HG02798 (cell line): ENCODE data around the gene RNASEH2A.
A peak's percentile ranks its signal among the peaks of the same experiment; 100 is the strongest.

Experiments used
- ATAC-seq: cut with Tn5 transposase; IDR thresholded peaks from one replicate; pipeline ENCODE4 v1.9.1; 2021; ENCODE audit warnings: mild to moderate bottlenecking; ENCODE audit not compliant: unreplicated experiment, poor library complexity

The RNASEH2A gene

DNA sequence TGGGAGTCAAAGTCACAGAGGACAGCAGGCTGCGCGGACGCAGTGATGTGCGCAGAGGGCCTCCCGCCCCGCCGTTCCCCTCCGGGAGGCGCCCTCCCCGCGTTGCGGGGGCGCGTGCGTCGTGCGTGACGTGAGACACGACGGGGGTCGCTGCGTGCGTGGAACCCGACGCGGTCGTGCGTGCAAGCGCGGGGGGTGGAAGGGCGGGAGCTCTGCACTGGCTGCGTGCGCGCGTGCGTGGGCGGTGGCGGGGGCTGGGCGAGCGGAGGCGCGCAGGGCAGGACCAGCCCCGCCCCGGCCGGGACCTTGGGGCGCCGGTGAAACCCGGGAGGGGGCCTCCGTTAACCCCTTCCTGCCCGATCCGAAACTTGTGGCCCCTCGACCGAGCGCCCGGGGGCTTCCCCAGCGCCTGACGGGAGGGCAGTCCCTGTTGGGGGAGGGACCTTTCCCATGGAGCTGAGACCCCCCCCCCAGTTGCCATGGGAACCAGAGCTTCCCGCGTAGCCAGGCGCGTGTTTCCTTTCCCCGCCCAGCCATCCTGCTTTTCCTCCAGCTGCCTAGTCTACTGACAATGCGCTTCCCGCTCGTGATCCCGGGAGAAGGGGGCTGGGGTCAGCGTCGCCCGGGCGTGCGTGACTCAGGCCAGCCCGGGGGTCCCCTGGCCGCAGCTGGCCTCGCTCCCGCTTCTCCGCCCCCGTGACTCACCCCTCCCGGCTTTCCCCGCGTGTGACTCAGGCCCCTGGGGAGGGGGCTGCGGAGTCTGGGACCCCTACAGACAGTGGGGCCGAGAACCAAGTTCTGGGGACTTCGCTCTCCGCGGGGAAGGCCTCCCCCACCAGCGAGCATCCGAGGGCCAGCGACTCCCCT lies 23.7 kb upstream of the RNASEH2A start:
- peak; percentile 63 for ATAC-seq

DNA sequence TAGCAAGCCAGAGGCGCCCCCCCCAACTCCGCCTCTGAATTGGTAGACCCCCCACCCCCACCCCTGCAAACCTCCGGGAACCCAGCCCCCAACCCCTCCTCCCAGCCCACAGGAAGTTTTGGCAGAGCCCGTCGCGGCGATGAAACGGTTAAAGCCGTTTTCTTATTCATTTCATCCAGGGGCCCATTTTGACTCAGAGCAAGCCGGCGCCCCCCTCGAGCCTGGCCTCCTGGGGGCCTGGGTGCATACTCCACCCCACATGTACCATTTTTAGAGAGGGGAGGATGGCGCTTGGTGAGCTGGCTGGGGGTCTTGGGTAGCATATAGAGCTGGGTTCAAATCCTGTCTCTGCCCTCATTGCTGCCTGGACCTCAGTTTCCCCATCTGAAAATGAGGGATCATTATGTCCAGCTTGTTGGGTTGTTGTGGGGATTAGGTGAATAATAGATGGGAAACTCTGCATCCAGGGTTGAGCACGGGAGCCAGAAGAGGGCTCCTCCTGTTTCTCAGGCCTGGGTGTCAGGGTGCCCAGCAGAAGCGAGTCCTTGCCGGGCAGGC lies 23.0 kb upstream of the RNASEH2A start:
- no peak for ATAC-seq

DNA sequence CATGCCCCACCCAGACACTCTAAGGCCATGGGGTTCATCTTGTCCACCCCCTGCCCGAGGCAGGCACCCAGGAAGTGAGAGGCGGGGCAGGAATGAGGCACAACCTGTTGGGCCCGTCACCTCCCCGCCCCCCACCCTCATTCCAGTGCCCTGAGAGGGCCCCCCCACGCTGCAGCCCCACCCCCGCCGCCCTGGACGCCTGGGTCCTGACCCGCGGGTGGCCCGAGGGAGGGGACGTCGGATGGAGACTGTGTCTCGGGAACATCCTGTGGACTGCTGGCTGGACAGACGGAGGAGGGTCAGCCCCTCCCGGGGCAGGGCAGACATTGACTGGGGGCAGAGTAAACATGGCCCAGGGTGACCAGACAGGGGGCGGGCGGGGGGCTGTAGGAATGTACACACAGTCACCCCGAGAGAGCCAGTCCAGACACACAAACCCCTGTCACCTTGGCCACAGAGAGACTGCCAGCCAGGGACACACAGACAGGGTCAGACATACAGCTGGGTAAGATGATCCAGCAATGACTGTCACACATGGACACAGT lies 22.5 kb upstream of the RNASEH2A start:
- ATAC-seq, result no peak

DNA sequence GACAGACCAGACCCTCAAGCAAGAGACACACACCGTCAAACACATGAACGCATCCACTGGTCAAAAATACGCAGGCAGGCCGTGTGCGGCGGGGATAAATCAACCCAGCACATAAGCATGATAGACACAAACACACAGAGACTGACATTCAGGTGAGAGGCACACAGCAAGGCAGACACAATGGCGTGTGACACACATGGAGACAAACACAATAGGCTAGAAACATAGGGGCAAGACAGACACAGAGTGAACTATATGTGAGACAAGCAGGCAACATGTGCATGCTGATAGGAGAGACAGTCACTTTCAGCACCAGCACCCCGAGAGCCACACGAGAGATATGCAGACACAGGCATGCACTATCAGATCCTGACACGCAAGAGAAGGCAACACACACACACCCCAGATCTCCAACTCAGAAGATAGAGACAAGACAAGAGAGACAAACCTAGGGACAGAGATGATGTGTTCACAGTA lies 22.0 kb upstream of the RNASEH2A start:
- no peak for ATAC-seq

DNA sequence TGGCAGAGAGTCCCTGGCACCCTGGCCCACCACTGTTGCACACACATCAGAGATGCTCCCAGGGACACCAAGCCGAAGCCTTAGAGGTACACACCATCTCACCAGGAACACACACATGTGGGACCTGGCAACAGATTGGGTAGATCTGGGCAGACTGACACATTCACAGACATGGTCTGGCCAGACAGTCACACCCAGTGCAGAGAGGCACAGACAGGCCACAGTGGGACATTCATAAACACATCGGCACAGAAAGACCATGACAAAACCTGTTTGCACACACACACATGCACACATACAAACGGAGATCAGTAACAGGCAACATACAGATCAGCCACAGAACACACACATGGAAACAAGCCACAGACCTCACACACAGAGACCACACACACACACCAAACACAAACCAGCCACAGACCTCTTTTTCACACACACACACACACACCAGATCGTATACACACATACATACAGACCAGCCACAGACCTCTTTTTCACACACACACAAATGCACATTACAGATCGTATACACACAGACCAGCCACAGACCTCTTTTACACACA lies 21.4 kb upstream of the RNASEH2A start:
- ATAC-seq, result no peak

DNA sequence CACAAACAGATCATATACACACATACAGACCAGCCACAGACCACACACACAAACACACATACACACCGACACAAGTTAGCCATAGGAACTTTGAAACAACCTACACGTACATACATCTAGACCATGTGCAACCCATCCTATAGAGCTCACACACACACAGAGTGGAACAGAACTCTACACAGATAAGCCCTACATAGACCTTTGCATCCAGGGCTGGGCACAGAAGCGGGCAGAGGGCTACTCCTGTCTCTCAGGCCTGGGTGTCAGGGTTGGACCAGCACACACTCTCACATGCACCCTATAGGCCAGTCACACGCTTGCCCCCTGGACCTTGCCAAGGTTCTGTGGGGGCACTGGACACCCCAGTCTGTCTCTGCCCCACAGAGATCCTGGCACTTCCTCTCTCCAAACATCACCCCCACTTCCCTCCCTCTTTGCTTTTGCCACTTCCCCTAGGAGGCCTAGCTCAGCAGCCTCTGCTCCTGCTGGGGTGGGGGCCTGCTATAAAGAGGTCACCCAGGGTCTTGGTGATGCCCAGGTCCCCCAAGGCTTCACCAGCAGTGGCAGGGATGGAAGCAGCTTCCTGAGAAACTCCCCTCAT lies 20.9 kb upstream of the RNASEH2A start:
- ATAC-seq, result no peak

DNA sequence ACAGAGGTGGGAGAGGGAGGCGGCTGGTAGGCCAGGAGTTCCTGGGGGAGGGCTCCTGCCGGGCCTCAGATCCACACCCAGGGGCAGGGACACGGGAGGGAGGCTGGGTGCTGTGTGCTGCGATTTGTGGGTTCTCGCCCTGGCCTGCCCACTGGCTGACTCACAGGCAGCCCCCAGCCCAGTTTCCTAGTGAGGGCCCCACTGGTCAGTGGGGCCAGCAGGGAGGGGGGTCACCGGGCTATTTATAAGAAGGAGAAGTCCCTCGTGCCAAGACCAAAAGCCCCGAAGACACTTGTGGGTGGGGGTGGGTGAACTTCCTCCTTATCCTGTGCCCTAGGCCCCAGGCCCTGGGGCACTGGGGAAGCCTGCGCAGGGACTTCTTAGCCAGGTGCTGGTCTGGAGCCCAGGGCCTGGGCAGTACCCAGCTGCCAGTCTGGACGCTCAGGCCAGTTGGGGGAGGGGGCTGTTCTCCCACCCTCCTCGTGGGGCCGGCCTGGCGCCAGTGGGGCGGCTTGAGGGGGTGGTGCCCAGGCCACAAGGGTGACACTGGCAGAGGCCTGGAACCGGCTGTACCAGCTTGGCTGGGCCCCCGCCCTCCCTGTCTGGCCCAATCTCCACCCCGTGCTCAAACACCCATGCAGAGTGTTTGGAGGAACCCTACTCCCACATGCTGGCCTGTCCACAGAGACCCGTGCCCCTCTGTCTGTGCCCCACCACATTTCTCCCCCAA lies 20.1 kb upstream of the RNASEH2A start:
- ATAC-seq, result no peak

DNA sequence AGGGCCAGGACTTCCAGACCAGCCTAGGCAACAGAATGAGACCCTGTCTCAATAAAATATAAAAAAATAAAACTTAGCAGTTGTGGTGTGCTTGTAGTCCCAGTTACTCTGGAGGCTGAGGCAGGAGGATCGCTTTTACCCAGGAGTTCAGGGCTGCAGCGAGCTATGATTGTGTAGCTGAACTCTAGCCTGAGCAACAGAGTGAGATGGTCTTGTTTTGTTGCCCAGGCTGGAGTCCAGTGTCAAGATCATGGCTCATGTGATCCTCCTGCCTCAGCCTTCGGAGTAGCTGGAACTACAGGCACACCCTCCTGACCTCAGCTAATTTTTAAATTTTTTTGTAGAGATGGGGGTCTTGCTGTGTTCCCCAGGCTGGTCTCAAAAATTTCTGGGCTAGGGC lies 19.4 kb upstream of the RNASEH2A start:
- ATAC-seq, result no peak

DNA sequence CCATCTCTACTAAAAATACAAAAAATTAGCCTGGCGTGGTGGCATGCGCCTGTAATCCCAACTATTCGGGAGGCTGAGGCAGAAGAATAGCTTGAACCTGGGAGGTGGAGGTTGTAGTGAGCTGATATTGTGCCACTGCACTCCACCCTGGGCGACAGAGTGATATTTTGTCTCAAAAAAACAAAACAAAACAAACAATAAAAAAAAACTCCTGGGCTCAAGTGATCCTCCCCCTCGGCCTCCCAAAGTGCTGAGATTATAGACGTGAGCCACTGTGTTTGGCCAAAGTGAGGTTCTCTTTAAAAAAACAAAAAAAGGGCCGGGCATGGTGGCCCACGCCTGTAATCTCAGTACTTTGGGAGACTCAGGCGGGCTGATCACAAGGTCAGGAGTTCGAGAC lies 18.9 kb upstream of the RNASEH2A start:
- no peak for ATAC-seq

DNA sequence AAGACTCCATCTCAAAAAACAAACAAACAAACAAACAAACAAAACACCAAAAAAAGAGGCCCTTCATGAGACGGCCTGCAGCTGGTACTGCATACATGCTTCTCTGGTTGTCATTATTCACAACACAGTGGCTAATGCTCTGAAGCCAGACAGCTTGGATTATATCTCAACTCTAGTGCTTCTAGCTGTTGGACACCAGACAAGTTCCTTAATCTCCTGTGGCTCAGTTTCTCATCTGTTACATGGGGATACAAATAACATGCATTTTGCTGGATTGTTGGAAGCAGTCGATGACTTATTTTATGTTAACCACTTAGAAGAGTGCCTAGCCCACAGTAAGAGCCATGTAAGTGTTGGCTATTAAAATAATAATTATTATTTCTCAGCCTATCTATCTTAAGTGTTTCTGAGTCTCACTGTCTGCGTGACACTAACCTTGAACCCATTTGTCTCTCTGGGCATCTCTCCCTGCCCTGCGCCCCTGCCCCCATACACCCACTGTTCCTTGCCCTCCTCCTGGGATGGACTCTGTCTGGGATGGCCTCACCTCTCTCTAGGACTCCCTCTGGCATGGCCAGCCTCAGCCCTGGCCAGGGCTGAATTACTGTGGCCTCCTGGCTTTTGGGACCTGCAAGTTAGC lies 18.2 kb upstream of the RNASEH2A start:
- ATAC-seq, result no peak

DNA sequence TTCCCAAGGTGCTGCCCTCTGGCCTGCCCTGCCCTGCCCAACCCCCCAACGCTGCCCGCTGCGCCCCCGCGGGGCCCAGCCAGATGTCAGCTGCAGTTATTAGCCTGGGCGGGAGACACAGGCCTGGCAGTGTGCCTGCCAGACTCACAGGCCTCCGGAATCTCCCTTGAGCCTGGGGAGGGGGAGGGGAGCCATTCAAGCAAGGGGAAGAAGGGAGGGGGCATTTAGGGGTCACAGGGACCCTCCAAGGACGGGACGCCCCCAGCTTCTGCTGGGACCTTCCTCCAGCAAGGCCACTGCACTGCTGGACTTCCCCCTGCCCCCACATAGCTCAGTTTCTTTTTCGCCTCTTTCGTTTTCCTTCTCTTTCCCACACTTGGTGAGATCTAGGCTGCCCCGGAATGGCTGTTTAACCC lies 17.7 kb upstream of the RNASEH2A start:
- no peak for ATAC-seq

DNA sequence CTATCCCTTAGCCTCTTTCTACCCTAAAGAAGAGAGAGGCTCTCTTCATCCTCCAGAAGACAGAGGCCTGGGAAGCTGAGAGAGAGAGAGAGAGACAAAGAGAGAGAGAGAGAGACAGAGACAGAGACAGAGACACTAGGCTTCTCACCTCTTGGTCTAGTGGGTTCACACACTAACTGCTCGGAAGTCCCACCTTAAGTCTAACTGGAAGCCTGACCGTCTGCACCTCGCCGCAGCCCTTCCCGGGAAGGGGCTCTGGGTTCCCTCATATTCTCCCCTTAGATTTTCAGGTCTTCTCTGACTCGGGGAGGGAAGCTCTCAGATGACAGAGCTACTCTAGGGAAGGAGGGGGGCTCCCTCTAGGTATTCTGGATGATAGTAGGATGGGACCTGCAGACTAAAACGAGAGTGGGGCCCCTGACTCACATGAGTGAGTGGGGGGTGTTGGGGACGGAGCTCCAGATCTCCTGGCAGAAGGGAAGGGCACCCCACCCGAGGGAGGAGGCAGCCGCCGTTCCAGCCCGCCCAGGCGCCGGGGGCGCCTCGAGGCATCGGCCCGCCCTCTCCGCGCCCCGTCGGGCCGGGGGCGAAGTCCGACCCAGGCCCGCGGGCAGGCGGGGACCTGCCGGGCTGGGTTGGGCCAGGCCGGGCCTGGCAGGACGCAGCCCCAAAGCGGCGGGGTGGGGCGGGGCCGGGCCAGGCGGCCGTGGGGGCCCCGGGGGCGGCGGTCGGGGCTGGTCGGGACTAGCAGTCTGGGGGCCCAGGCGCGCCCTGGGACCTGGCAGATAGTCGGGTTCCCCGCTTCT lies 17.1 kb upstream of the RNASEH2A start:
- ATAC-seq, result no peak

DNA sequence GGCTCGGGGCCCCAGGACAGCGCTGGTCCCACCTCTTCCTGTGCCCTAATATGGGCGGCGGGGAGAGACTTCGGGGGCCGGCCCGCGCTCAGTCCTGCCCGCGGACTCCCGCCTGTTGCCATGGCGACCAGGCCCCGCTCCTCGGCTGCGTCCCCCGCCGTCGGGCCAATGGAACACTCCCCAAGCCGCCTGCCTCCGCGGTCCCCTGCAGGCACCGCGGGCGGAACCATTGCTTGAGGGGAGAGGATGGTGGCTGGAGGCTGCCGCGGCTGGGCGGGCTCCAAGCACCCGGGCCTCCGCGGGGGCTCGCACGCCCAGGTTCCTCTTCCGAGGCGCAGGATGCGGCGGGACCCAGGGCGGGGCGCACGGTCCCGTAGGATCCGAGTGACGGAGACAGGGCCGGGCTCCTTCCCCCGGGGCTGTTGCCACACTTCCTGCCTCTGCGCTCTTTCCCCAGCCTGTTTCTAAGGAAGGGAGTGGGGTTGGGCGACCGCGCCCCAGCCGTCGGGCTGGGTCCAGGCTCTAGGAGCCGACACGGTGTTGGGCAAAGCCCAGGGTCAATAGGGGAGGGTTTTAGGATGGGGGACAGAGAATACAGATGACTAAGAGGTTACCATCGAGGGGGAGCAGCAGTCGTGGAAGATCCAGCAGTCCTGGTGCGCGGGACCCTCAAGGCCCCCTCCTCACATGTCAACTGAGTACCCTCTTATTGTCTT lies 16.3 kb upstream of the RNASEH2A start:
- ATAC-seq, result peak; percentile 48

DNA sequence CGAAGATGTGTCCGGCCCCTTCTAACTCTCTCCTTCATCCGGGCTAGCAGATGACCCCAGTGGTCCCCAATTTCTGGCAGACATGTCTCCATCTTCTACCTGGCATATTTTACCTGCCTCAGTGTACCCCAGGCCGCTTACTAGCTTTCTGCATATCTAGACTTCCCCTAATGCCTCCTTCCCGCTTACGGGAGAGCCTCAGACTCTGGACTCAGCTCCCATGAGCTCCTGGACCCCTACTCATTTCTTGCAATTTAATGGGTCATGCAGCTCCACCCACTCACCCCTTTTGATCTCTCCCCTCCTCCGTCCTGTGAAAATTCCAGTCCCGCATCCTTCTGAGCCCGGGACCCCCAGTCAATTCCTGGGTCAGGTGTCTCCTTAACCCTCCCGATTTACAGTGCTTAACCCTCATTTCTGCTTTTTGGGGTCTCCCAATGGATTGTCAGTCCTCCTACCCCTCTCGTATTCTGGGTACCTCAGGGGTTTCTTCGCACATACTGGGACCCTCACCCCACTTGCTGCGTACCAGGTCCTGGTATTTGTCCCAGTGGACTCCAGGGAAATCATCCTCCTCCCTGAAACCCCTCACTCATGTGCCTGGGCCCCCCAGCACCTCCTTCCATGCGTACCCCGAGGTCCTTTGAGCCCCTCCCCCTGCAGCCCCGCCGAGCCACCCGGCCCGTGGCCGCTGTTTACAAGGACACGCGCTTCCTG lies 15.6 kb upstream of the RNASEH2A start:
- ATAC-seq, result no peak

DNA sequence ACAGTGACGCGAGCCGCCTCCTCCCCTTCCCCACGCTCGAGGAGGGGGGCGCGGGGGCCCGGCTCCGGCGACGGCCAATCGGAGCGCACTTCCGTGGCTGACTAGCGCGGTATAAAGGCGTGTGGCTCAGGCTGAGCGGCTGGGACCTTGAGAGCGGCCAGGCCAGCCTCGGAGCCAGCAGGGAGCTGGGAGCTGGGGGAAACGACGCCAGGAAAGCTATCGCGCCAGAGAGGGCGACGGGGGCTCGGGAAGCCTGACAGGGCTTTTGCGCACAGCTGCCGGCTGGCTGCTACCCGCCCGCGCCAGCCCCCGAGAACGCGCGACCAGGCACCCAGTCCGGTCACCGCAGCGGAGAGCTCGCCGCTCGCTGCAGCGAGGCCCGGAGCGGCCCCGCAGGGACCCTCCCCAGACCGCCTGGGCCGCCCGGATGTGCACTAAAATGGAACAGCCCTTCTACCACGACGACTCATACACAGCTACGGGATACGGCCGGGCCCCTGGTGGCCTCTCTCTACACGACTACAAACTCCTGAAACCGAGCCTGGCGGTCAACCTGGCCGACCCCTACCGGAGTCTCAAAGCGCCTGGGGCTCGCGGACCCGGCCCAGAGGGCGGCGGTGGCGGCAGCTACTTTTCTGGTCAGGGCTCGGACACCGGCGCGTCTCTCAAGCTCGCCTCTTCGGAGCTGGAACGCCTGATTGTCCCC lies 14.9 kb upstream of the RNASEH2A start, which contains the start of gene JUNB:
JUNB (plus strand) TSS at position 142 of the 706 bp plus-strand sequence; CDS start at position 428, 286 bp downstream.
- peak; percentile 35 for ATAC-seq

DNA sequence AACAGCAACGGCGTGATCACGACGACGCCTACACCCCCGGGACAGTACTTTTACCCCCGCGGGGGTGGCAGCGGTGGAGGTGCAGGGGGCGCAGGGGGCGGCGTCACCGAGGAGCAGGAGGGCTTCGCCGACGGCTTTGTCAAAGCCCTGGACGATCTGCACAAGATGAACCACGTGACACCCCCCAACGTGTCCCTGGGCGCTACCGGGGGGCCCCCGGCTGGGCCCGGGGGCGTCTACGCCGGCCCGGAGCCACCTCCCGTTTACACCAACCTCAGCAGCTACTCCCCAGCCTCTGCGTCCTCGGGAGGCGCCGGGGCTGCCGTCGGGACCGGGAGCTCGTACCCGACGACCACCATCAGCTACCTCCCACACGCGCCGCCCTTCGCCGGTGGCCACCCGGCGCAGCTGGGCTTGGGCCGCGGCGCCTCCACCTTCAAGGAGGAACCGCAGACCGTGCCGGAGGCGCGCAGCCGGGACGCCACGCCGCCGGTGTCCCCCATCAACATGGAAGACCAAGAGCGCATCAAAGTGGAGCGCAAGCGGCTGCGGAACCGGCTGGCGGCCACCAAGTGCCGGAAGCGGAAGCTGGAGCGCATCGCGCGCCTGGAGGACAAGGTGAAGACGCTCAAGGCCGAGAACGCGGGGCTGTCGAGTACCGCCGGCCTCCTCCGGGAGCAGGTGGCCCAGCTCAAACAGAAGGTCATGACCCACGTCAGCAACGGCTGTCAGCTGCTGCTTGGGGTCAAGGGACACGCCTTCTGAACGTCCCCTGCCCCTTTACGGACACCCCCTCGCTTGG lies 14.1 kb upstream of the RNASEH2A start:
- ATAC-seq, result no peak
